ENCODE data around the gene HSD3B1.

DNA sequence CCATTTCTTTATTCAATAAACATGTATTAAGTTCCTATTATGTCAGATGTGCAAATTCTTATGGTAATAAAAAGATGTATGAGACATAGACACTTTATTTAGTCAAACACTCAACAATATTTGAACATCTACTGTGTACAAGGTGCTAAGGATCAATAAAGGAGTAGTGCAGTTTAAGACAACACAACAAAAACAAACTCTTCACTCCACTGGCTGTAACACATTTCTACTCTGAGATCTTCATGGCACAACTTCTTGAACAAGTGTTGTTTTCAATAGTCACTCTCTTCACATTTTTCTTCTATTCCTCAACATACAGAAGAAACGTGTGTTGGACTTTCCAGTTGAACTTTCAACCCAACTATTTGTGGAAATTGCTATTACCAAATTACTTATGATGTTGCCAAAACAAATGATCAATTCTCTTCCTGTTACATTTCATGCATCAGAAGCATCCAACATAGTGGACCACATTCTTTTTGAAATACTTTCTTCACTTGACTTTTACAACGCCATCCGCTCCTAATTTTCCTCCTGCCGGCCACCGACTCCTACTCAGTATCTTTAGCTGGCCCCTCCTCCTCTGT, 25.4 kb downstream of the HSD3B1 start:
- no peak for TF ChIP-seq POLR2A (IDR thresholded peaks at IDR 0.05)
- TF ChIP-seq, protein P1, sequence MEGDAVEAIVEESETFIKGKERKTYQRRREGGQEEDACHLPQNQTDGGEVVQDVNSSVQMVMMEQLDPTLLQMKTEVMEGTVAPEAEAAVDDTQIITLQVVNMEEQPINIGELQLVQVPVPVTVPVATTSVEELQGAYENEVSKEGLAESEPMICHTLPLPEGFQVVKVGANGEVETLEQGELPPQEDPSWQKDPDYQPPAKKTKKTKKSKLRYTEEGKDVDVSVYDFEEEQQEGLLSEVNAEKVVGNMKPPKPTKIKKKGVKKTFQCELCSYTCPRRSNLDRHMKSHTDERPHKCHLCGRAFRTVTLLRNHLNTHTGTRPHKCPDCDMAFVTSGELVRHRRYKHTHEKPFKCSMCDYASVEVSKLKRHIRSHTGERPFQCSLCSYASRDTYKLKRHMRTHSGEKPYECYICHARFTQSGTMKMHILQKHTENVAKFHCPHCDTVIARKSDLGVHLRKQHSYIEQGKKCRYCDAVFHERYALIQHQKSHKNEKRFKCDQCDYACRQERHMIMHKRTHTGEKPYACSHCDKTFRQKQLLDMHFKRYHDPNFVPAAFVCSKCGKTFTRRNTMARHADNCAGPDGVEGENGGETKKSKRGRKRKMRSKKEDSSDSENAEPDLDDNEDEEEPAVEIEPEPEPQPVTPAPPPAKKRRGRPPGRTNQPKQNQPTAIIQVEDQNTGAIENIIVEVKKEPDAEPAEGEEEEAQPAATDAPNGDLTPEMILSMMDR (IDR thresholded peaks at IDR 0.05), result no peak

Data from body of pancreas (tissue), 4 donors.